ENCODE measurements around the gene CRKL.

Gene CRKL

GRCh38 chr22:21000207-21000986 is 83.2 kb downstream of the CRKL start:
- no peaks in the 10 kb centered on the region; the same call in 1 of the 2 replicates for H3K36me3 ChIP-seq (ENCODE audit: insufficient read depth, low read length)
- H3K4me2 ChIP-seq (ENCODE audit: low read depth, low read length, poor library complexity, severe bottlenecking): peak overlapping the region; percentile 86
- peaks cover 19% of the 10 kb centered on the region for H3K4me1 ChIP-seq (ENCODE audit: insufficient read depth, low read length, poor library complexity, severe bottlenecking)
- H3K4me3 ChIP-seq (ENCODE audit: low read length, poor library complexity, severe bottlenecking): peak overlapping the region; percentile 95
- H4K20me1 ChIP-seq (ENCODE audit: insufficient read depth, low read length, poor library complexity, severe bottlenecking): peaks cover 18% of the 10 kb centered on the region
- peaks cover 34% of the 10 kb centered on the region for H3K79me2 ChIP-seq (ENCODE audit: insufficient read depth, low read length)
- no peak overlapping the region for H2AFZ ChIP-seq (ENCODE audit: low read length)
- H3K9ac ChIP-seq (ENCODE audit: low read depth, low read length, poor library complexity, severe bottlenecking): peak overlapping the region; percentile 97
- H3K9me3 ChIP-seq (ENCODE audit: insufficient read depth, low read depth, low read length): no peaks in the 10 kb centered on the region
- TF ChIP-seq EZH2phosphoT487 (IDR thresholded peaks at IDR 0.05; ENCODE audit: borderline replicate concordance) (no peak), CTCF (conservative IDR thresholded peaks at IDR 0.05; ENCODE audit: low read length) (no peak)
- no peaks in the 10 kb centered on the region for H3K27me3 ChIP-seq (ENCODE audit: insufficient read depth, low read length, poor library complexity, severe bottlenecking)
- H3F3A ChIP-seq (ENCODE audit: low read depth): peaks cover 3% of the 10 kb centered on the region
- H3K9me2 ChIP-seq (replicated peaks; ENCODE audit: low read depth, low read length): no peaks in the 10 kb centered on the region

GRCh38 chr22:21000987-21001600 is 83.9 kb downstream of the CRKL start:
- H3K36me3 ChIP-seq (ENCODE audit: insufficient read depth, low read length): no peaks in the 10 kb centered on the region; the same call in 1 of the 2 replicates
- TF ChIP-seq CTCF (conservative IDR thresholded peaks at IDR 0.05; ENCODE audit: low read length) (no peak), EZH2phosphoT487 (IDR thresholded peaks at IDR 0.05; ENCODE audit: borderline replicate concordance) (no peak)
- H3K9me2 ChIP-seq (replicated peaks; ENCODE audit: low read depth, low read length): no peaks in the 10 kb centered on the region
- peaks cover 34% of the 10 kb centered on the region for H3K79me2 ChIP-seq (ENCODE audit: insufficient read depth, low read length)
- peak overlapping the region; percentile 99 for H2AFZ ChIP-seq (ENCODE audit: low read length)
- H3K4me1 ChIP-seq (ENCODE audit: insufficient read depth, low read length, poor library complexity, severe bottlenecking): peaks cover 19% of the 10 kb centered on the region
- H3F3A ChIP-seq (ENCODE audit: low read depth): peaks cover 3% of the 10 kb centered on the region
- peak overlapping the region; percentile 86 for H3K4me2 ChIP-seq (ENCODE audit: low read depth, low read length, poor library complexity, severe bottlenecking)
- H3K4me3 ChIP-seq (ENCODE audit: low read length, poor library complexity, severe bottlenecking): peak overlapping the region; percentile 95
- no peaks in the 10 kb centered on the region for H3K9me3 ChIP-seq (ENCODE audit: insufficient read depth, low read depth, low read length)
- peaks cover 18% of the 10 kb centered on the region for H4K20me1 ChIP-seq (ENCODE audit: insufficient read depth, low read length, poor library complexity, severe bottlenecking)
- H3K9ac ChIP-seq (ENCODE audit: low read depth, low read length, poor library complexity, severe bottlenecking): peak overlapping the region; percentile 97
- no peaks in the 10 kb centered on the region for H3K27me3 ChIP-seq (ENCODE audit: insufficient read depth, low read length, poor library complexity, severe bottlenecking)

DNA sequence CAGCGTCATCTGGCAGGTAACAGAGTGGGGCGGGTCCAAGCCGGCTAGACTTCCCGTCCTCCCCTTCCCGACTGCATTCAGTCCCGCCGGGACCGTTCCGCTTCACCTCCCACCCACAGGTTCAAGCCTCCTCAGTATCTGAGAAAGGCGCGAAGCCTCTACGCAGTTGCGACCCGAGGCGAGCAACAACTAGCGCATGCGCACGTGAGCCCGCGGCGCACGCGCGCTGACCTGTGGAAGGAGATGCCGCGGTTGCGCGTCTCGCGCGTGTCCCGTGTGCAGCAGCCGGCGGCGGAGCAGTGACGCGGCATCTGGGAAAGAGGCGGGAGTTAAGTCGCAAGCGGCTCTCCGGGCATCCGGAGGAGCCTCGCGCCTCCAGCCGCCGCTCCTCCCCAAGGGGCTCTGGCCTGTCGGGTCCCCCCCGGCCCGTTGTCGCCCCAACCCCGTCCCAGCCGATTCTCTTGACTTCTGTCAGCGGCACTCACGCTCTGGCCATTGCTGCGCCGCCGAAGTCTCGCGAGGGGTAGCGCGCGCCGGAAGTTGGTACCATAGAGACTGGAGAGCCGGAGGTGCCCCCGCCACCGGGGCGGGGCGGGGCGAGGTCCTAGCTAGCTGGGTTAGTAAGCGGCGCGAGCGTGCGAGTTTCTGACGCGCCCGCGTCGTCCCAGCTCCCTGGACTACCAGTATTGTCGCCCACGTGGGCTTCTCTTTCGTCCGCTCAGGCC is 84.6 kb downstream of the CRKL start, which contains the start of gene THAP7:
TSS of gene THAP7 (minus strand) at position 518 of the 725 bp plus-strand sequence. CDS start at position 311, 207 bp downstream.
- Histone ChIP-seq H2AFZ (ENCODE audit: low read length) (peak within 1 kb of the TSS; percentile 99), H3F3A (ENCODE audit: low read depth) (peaks cover 3% of the 10 kb centered on the region), H3K4me2 (ENCODE audit: low read depth, low read length, poor library complexity, severe bottlenecking) (peak within 1 kb of the TSS; percentile 86), H3K9me3 (ENCODE audit: insufficient read depth, low read depth, low read length) (no peaks in the 10 kb centered on the region), H3K4me3 (ENCODE audit: low read length, poor library complexity, severe bottlenecking) (peak within 1 kb of the TSS; percentile 95), H3K27me3 (ENCODE audit: insufficient read depth, low read length, poor library complexity, severe bottlenecking) (no peaks in the 10 kb centered on the region), H3K9me2 (replicated peaks; ENCODE audit: low read depth, low read length) (no peaks in the 10 kb centered on the region), H3K4me1 (ENCODE audit: insufficient read depth, low read length, poor library complexity, severe bottlenecking) (peaks cover 19% of the 10 kb centered on the region), H4K20me1 (ENCODE audit: insufficient read depth, low read length, poor library complexity, severe bottlenecking) (peaks cover 18% of the 10 kb centered on the region), H3K79me2 (ENCODE audit: insufficient read depth, low read length) (peaks cover 34% of the 10 kb centered on the region), H3K36me3 (ENCODE audit: insufficient read depth, low read length) (no peaks in the 10 kb centered on the region; the same call in 1 of the 2 replicates), H3K9ac (ENCODE audit: low read depth, low read length, poor library complexity, severe bottlenecking) (peak within 1 kb of the TSS; percentile 97)
- TF ChIP-seq EZH2phosphoT487 (IDR thresholded peaks at IDR 0.05; ENCODE audit: borderline replicate concordance) (no peak), CTCF (conservative IDR thresholded peaks at IDR 0.05; ENCODE audit: low read length) (no peak)

All from Loucy (cell line).